Stimulated activated CD8-positive, alpha-beta memory T cell treated with anti-CD3 and anti-CD28 coated beads, Interleukin-7, amount 100 ng/mL, for 4 hours (primary cell): ENCODE measurements around the gene TSC22D4.

Experiments used
- DNase-seq, 2 donors: peaks; one replicate each; pipeline ENCODE4 v3.0.0-alpha.2; 2020; ENCODE audit warnings: low read depth in 2 of 2

Gene TSC22D4

GRCh38 chr7:100492738-100493475 is 13.9 kb upstream of the TSC22D4 start:
- DNase-seq = no peak

DNA sequence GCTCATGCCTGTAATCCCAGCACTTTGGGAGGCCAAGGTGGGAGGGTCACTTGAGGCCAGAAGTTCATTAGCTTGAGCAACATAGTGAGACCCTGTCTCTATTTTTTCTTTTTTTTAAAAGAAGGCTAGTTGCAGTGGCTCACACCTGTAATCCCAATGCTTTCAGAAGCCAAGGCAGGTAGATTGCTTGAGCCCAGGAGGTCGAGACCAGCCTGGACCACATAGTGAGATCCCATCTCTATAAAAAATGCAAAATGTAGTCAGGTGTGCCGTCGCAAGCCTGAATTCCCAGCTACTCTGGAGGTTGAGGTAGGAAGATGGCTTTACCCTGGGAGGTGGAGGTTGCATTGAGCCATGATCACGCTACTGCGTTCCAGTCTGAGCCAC is 12.2 kb upstream of the TSC22D4 start:
- no peak for DNase-seq

GRCh38 chr7:100490483-100491191 is 11.6 kb upstream of the TSC22D4 start:
- no peak for DNase-seq

DNA sequence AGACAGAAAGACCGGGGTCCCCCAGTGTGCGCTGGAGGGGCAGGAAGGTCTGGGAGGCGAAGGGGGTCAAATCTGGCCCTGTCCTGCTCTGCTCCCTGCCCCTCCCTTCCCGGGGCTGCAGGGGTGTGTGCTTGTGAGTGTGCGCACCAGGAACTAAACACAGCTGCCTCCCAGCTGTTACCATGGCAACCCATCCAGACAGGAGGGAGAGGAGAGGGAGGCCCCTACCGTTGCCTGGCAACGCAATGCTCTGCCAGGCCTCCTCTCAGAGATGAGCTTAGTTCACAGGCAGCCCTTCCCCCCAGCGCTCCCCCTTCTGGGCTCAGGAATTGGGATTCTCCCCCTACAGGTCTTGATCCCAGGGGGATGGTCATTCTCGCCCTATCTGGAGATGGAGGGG is 10.8 kb upstream of the TSC22D4 start:
- DNase-seq = no peak

- DNase-seq = no peak
Measured at GRCh38 chr7:100489121-100489520, 10.1 kb upstream of the TSC22D4 start.

GRCh38 chr7:100488333-100489095 is 9.5 kb upstream of the TSC22D4 start:
- DNase-seq = no peak

DNA sequence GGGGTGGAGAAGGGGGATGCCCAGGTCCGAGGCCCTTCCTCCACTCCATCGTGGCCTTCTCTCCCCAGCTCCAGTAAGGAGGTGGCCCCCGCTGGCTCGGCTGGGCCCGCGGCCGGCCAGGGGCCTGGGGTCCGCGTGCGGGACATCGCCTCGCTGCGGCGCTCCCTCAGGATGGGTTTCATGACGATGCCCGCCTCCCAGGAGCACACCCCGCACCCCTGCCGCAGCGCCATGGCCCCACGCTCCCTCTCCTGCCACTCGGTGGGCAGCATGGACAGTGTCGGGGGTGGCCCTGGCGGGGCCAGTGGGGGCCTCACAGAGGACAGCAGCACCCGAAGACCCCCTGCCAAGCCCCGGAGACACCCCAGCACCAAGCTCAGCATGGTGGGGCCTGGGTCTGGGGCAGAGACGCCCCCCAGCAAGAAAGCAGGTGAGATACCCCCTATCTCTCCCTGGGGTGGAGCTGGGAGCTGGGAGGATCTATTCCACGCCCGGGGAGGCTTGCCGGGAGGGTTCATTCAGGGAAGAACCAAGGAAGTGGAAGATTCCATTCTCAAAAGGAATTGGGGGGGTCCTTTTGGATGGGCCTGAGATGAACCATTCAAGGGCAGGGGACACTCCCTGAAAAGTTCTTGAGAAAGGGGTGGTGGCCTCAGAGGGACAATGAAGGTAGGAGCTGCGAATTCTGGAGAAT is 7.9 kb upstream of the TSC22D4 start:
- DNase-seq = no peak

DNA sequence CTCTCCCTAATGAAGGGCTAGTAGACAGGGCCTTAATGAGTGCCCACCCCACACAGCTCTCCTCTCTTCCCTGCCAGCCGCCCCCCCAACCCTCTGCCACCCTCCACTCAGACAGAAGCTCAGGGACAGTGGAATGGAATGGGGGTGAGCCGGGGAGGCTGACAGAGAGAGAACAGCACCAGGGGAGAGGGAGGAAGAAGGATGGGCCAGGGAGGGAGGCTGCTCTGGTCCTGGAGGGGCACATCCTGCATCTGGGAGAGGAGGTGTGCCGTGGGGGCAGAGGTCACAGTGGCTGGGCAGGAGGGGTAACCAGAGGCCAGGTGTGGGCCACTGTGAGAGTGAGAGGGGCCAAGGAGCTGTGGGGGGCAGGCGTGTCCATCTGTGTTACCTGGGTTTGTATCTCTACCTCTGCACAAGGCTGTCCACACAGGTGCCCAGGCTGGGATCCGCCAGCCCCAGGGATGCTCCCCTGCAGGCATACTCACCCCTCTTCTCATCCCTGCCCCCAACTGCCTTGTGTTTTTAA is 7.2 kb upstream of the TSC22D4 start:
- DNase-seq = no peak

- DNase-seq = no peak
Measured at GRCh38 chr7:100485471-100485876, 6.5 kb upstream of the TSC22D4 start.

- no peak for DNase-seq
Measured at GRCh38 chr7:100484673-100485045, 5.6 kb upstream of the TSC22D4 start.

DNA sequence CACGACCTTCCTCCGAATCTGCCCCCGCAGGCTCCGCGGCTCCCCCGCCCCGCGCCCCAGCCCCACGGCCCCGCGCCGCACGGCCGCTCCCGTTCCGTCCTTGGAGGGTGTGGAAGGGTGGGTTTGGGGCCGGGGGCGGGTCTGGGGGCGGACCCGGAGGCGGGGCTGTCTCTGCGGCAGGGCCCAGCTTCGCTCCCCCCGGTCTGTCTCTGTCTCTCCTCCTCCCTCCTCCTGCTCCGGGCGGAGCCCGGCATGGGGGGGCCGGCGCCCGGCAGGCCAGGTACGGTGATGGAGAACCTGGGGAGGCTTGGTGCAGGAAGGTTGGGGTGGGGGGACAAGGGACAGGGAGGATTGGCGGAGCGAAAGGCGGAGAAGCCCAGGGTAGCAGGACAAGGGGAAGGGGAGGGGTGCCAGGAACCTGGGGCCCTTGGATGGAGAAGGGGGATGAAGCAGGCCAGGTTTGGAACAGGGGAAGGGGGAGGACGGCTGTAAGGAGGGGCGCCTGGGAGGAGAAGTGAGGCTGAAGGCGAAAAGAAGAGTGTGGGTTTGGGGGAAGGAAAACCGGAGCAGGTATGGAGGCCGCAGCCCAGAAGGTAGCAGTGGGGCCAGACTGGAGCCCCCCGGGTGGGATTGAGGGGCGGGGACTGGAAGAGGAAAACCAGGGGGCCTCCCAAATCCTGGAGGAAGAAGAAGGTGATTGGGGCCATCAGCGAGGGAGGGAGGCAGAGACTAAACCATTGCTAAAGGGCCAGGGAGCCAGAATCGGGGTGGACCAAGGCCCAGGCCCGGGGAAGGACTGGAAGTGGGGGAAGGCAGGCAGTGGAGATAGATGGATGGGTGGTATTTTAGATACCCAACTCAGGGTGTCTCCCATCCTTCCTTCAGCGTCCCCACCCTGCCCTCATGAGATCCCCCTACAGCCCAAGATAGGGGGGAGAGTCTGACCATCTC is 5.0 kb upstream of the TSC22D4 start, which contains the start of gene NYAP1:
NYAP1 (plus strand) TSS at position 206 of the 951 bp plus-strand sequence. CDS start 1,385 bp downstream, outside the sequence.
- peak in 1 of 2 donors; percentile 47 for DNase-seq

- DNase-seq = peak; percentile 50 to 76
Measured at GRCh38 chr7:100483090-100483721, 4.2 kb upstream of the TSC22D4 start.

GRCh38 chr7:100482728-100483089 is 3.7 kb upstream of the TSC22D4 start:
- no peak for DNase-seq

DNA sequence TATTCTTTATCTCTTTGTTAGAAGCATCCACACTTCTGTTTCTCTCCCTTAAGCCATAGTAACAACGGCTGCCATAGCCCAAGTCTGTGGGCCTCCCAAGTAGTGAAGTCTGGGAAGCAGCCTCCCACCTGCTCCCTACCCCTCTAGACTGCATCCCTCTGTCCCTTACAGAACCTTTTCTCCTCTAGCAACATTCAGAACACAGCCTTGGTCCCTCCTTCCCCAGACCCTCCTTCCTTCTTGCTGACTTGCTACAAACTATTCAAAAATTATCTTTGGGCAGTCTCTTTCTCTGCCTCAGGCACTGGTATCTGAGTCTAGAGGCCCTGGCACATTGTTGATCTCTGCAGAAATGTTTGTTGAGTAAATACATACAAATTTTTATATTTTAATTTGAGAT is 2.5 kb upstream of the TSC22D4 start:
- DNase-seq = no peak

- no peak for DNase-seq
Measured at GRCh38 chr7:100477871-100478267, 1.1 kb downstream of the TSC22D4 start.

- DNase-seq = no peak
Measured at GRCh38 chr7:100476903-100477870, 1.8 kb downstream of the TSC22D4 start.

GRCh38 chr7:100476101-100476780 is 2.8 kb downstream of the TSC22D4 start:
- no peak for DNase-seq

GRCh38 chr7:100475549-100475948 is 3.5 kb downstream of the TSC22D4 start:
- peak in 1 of 2 donors; percentile 30 for DNase-seq
